GM12878 (cell line): Measurements from ENCODE around the gene LSP1. TPM values are rescaled to one million over a fixed set of nuclear protein-coding genes. Genes with fewer than 3 reads are reported as not detected.

Experiments used
- ATAC-seq: fragments of 200-7000 bp; cut with Tn5 transposase; 3 replicates; pipeline ENCODE4 v1.9.1; 2020; ENCODE audit warnings: mild to moderate bottlenecking, moderate library complexity
- BruUV-seq: library from RNA; stranded (reverse); fragments of 400-500 nt; replicated peaks from 2 replicates; lab custom pipeline; 2021; lab: Mats Ljungman, UMichigan
- CTCF ChIA-PET: fragments of 300-600 bp; sonication (Branson Sonifier 250); formaldehyde crosslinking; extraction: SDS; loops from one replicate; lab custom pipeline; 2021; ENCODE audit warnings: inconsistent platforms; lab: Yijun Ruan, JAX
- POLR2A ChIA-PET: fragments of 350-600 bp; formaldehyde crosslinking; extraction: SDS; loops from one replicate; lab custom pipeline; 2021; ENCODE audit warnings: inconsistent platforms; lab: Charles Lee
- RAD21 ChIA-PET: fragments of 300-600 bp; sonication (Branson Sonifier 250); formaldehyde crosslinking; loops from one replicate; lab custom pipeline; 2023; ENCODE audit warnings: antibody characterized with exemption; ENCODE audit not compliant: unreplicated experiment; lab: Charles Lee
- SMC1A ChIA-PET: fragments of 300-600 bp; sonication (Branson Sonifier 250); formaldehyde crosslinking; loops from one replicate; lab custom pipeline; 2023; ENCODE audit not compliant: unreplicated experiment, uncharacterized antibody; lab: Charles Lee
- DNase-seq: peaks from one replicate; pipeline ENCODE4 v3.0.0-alpha.2; 2011; ENCODE audit warnings: low read depth, low spot score
- FAIRE-seq: peaks from 3 replicates; lab custom pipeline; 2011; peaks lifted over from hg19 to GRCh38; lab: Jason Lieb, UNC
- H2AFZ ChIP-seq: 2 replicates; pipeline ENCODE4 v1.6.0; 2011; ENCODE audit warnings: low read depth, low read length, control low read depth; ENCODE audit not compliant: control insufficient read depth
- H3K27ac ChIP-seq: 2 replicates; pipeline ENCODE4 v1.5.1; 2011; ENCODE audit warnings: control low read depth; ENCODE audit not compliant: control insufficient read depth, insufficient read depth
- H3K27me3 ChIP-seq, 2 experiments: replicated peaks in 1 of 2; 2 replicates each; pipeline versions ENCODE4 v1.6.0 to v1.6.1; 2011; ENCODE audit warnings: low read length in 1 of 2; ENCODE audit not compliant: control insufficient read depth in 2 of 2, insufficient read depth in 2 of 2
- H3K36me3 ChIP-seq, 2 experiments: 2 replicates each; pipeline ENCODE4 v1.5.1; 2011; ENCODE audit warnings: low read length in 1 of 2; ENCODE audit not compliant: control insufficient read depth in 2 of 2, insufficient read depth in 2 of 2
- H3K4me1 ChIP-seq: 2 replicates; pipeline ENCODE4 v1.6.1; 2011; ENCODE audit warnings: mild to moderate bottlenecking, low read length, moderate library complexity, mixed read lengths; ENCODE audit not compliant: control insufficient read depth, insufficient read depth
- H3K4me2 ChIP-seq: 2 replicates; pipeline ENCODE4 v1.6.0; 2011; ENCODE audit warnings: control low read depth; ENCODE audit not compliant: control insufficient read depth, insufficient read depth
- H3K4me3 ChIP-seq: fragments of 200-600 bp; sonication (generic); 2 replicates; pipeline ENCODE4 v1.5.1; 2016
- H3K79me2 ChIP-seq: 2 replicates; pipeline ENCODE4 v1.6.0; 2011; ENCODE audit warnings: low read length; ENCODE audit not compliant: control insufficient read depth, insufficient read depth
- H3K9ac ChIP-seq: 2 replicates; pipeline ENCODE4 v1.8.0; 2011; ENCODE audit warnings: low read length, control low read depth, mixed read lengths; ENCODE audit not compliant: control insufficient read depth, insufficient read depth
- H3K9me3 ChIP-seq: replicated peaks from 3 replicates; pipeline ENCODE4 v1.5.1; 2011; ENCODE audit warnings: mild to moderate bottlenecking, low read length; ENCODE audit not compliant: control insufficient read depth, insufficient read depth
- H4K20me1 ChIP-seq: 2 replicates; pipeline ENCODE4 v1.6.0; 2011; ENCODE audit not compliant: control insufficient read depth, insufficient read depth
- ATF3 ChIP-seq: IDR thresholded peaks from 2 replicates; pipeline ENCODE4 v1.6.1; 2011; ENCODE audit warnings: low read depth, mild to moderate bottlenecking, low read length, moderate library complexity, borderline replicate concordance; ENCODE audit errors: extremely low read depth
- ATF7 ChIP-seq: fragments of 450-650 bp; IDR thresholded peaks from 2 replicates; pipeline ENCODE4 v1.6.1; 2016; ENCODE audit warnings: low read depth, mild to moderate bottlenecking
- CHD2 ChIP-seq: IDR thresholded peaks from 2 replicates; pipeline ENCODE4 v1.6.1; 2011; ENCODE audit warnings: low read depth, low read length, improper control_type of control experiment, borderline replicate concordance
- EGR1 ChIP-seq, 2 experiments: IDR thresholded peaks; 1 replicate in 1 of 2; 2 replicates in 1 of 2; pipeline ENCODE4 v1.6.1; 2011 to 2012; ENCODE audit warnings: low read depth in 2 of 2, low read length in 2 of 2, borderline replicate concordance in 1 of 2, mild to moderate bottlenecking in 1 of 2, moderate library complexity in 1 of 2
- HSF1 ChIP-seq: fragments of 150-350 bp; IDR thresholded peaks from 2 replicates; pipeline ENCODE4 v1.6.1; 2014; ENCODE audit warnings: mild to moderate bottlenecking, low read depth, low read length
- IRF4 ChIP-seq: IDR thresholded peaks from 2 replicates; pipeline ENCODE4 v1.6.1; 2011; ENCODE audit warnings: low read depth, low read length
- LARP7 ChIP-seq: fragments of 450-650 bp; IDR thresholded peaks from 2 replicates; pipeline ENCODE4 v1.6.1; 2017; ENCODE audit warnings: mild to moderate bottlenecking
- POLR2AphosphoS2 ChIP-seq: IDR thresholded peaks from 2 replicates; pipeline ENCODE4 v1.6.1; 2011; ENCODE audit warnings: low read depth, mild to moderate bottlenecking, low read length, improper control_type of control experiment, moderate library complexity
- RAD21 ChIP-seq: IDR thresholded peaks from 2 replicates; pipeline ENCODE4 v1.6.1; 2011; ENCODE audit warnings: mild to moderate bottlenecking, low read depth, low read length, moderate library complexity; ENCODE audit not compliant: insufficient read depth
- SKIL ChIP-seq: fragments of 450-650 bp; IDR thresholded peaks from 2 replicates; pipeline ENCODE4 v1.6.1; 2017; ENCODE audit warnings: mild to moderate bottlenecking, low read depth, inconsistent platforms; ENCODE audit not compliant: poor library complexity, severe bottlenecking
- SMC3 ChIP-seq: IDR thresholded peaks from 2 replicates; pipeline ENCODE4 v1.6.1; 2011; ENCODE audit warnings: low read length, improper control_type of control experiment, borderline replicate concordance
- SREBF2 ChIP-seq: IDR thresholded peaks from 2 replicates; pipeline ENCODE4 v1.6.1; 2012; ENCODE audit warnings: mild to moderate bottlenecking, low read length
- SUZ12 ChIP-seq: fragments of 200-600 bp; sonication (generic); IDR thresholded peaks from one replicate; pipeline ENCODE4 v1.6.1; 2018; ENCODE audit warnings: antibody characterized with exemption, mild to moderate bottlenecking; ENCODE audit not compliant: unreplicated experiment
- WRNIP1 ChIP-seq: IDR thresholded peaks from 2 replicates; pipeline ENCODE4 v1.6.1; 2011; ENCODE audit warnings: low read depth, low read length, improper control_type of control experiment, borderline replicate concordance
- ZBTB33 ChIP-seq: fragments of 450-650 bp; IDR thresholded peaks from 2 replicates; pipeline ENCODE4 v1.6.1; 2017; ENCODE audit warnings: mild to moderate bottlenecking
- ZNF274 ChIP-seq: IDR thresholded peaks from one replicate; pipeline ENCODE4 v1.8.0; 2011; ENCODE audit not compliant: insufficient read length, insufficient read depth
- ZNF622 ChIP-seq: fragments of 450-650 bp; IDR thresholded peaks from 2 replicates; pipeline ENCODE4 v1.6.1; 2017; ENCODE audit warnings: mild to moderate bottlenecking, inconsistent platforms
- WGBS: methylation state at CpG from one replicate; pipeline ENCODE4 v1.1.6; 2016; ENCODE audit warnings: low lambda C conversion rate; ENCODE audit not compliant: insufficient replicate concordance, insufficient coverage; ENCODE audit errors: missing lambda C conversion rate; 5-methylcytosine and 5-hydroxymethylcytosine counted together
- in situ Hi-C: fragments of 300-500 bp; cut with MboI; formaldehyde crosslinking; loops from 9 replicates; pipeline ENCODE4 v1.14.3; 2018; ENCODE audit warnings: mixed read lengths
- intact Hi-C: fragments of 100-400 bp; cut with micrococcal nuclease; formaldehyde crosslinking; loops from one replicate; pipeline ENCODE4 v1.14.2; 2022; ENCODE audit not compliant: unreplicated experiment
- polyA plus RNA-seq, 11 experiments: library from polyadenylated mRNA; depleted of rRNA in 4 of 11; unstranded in 6 of 11; stranded (reverse) in 5 of 11; fragments of >200 nt; fragmentation: Nextera tagmentation in 4 of 11; fragmentation: Illumina TruSeq in 1 of 11; extraction: Ambion mirVana in 4 of 11; extraction: Trizol in 1 of 11; gene quantifications; 1 replicate in 1 of 11; 2 replicates in 10 of 11; pipeline versions ENCODE4 v1.2.1 to v1.2.3, GENCODE V29; 2011 to 2016; ENCODE audit warnings: inconsistent platforms in 2 of 11, missing spikeins in 2 of 11, low read depth in 1 of 11
- total RNA-seq, 4 experiments: library from RNA; depleted of rRNA in 3 of 4; stranded (reverse); fragments of >200 nt in 3 of 4; fragmentation: Illumina TruSeq in 1 of 4; extraction: Trizol in 1 of 4; gene quantifications; 2 replicates each; pipeline versions ENCODE4 v1.2.1 to v1.2.3, GENCODE V29; 2013 to 2021

The LSP1 gene
- total and polyA plus RNA-seq, 10 of the 15 experiments (the other 5 are each of a cell fraction or from before 2014, with no cell fraction given) = 19.2 to 488 (median 369) TPM

GRCh38 chr11:1873048-1873812, 20.3 kb downstream of the LSP1 start:
- ATAC-seq = no peak
- BruUV-seq = no TSS peak
- TF ChIP-seq EGR1 (IDR thresholded peaks at IDR 0.05; ENCODE audit: borderline replicate concordance in 1 of 2, low read depth in 2 of 2, low read length in 2 of 2) = no peak
- no peak for TF ChIP-seq ZBTB33
- no peak for TF ChIP-seq ATF7
- TF ChIP-seq ZNF622 = no peak
- TF ChIP-seq ATF3 = no peak
- no peak for TF ChIP-seq WRNIP1
- no peak for TF ChIP-seq SMC3
- no peak for TF ChIP-seq ZNF274
- TF ChIP-seq SUZ12 = no peak
- TF ChIP-seq HSF1 = no peak
- no peak for TF ChIP-seq POLR2AphosphoS2
- no peak for TF ChIP-seq LARP7
- TF ChIP-seq SKIL = no peak
- TF ChIP-seq SREBF2 = no peak
- TF ChIP-seq IRF4 = no peak
- TF ChIP-seq CHD2 = no peak
- TF ChIP-seq RAD21 = no peak

More at GRCh38 chr11:1873048-1873812, 20.3 kb downstream of the LSP1 start:
- in situ Hi-C loops = no loop called here
- no peak for FAIRE-seq
- Histone ChIP-seq H3K9me3 (no peaks in the 10 kb centered on the region), H3K27ac (no peak overlapping the region), H3K79me2 (no peaks in the 10 kb centered on the region; the same call in none of the 2 replicates), H3K9ac (no peak overlapping the region), H3K4me3 (no peak overlapping the region), H3K4me2 (no peak overlapping the region), H2AFZ (no peak overlapping the region), H3K27me3 (no peaks in the 10 kb centered on the region), H3K4me1 (no peaks in the 10 kb centered on the region), H3K36me3 (peaks cover 0 to 1% of the 10 kb centered on the region in 2 experiments; a peak in 2 of 4 replicates), H4K20me1 (no peaks in the 10 kb centered on the region; the same call in 1 of the 2 replicates)
- ChIA-PET SMC1A (no interaction called here), CTCF (no interaction called here), POLR2A (no interaction called here), RAD21 (no interaction called here)
- intact Hi-C loops = no loop called here
- WGBS = 9% methylated on average over 6 of the region's 11 CpGs
- no peak for DNase-seq
